OCI-LY3 (cell line): Measurements from ENCODE around the gene SLC39A5.

ENCODE experiments used
- H2AFZ ChIP-seq: fragments of 200-600, 300-600 bp; shearing (Covaris generic); 2 replicates; pipeline ENCODE4 v1.6.0; 2014; ENCODE audit warnings: antibody characterized with exemption, low read depth, low read length
- H3K27ac ChIP-seq: fragments of 200-600, 300-600 bp; sonication (generic); 2 replicates; pipeline ENCODE4 v1.5.1; 2014; ENCODE audit warnings: mild to moderate bottlenecking, low read length, moderate library complexity, mixed read lengths
- H3K27me3 ChIP-seq: fragments of 200-600, 300-600 bp; sonication (generic); 2 replicates; pipeline ENCODE4 v1.6.1; 2014; ENCODE audit warnings: low read depth, low read length, mixed read lengths
- H3K36me3 ChIP-seq: fragments of 200-600, 300-600 bp; sonication (generic); replicated peaks from 2 replicates; pipeline ENCODE3; 2014; ENCODE audit warnings: low read depth, low read length, mixed read lengths
- H3K4me1 ChIP-seq: fragments of 300-600, 200-600 bp; sonication (generic); 2 replicates; pipeline ENCODE4 v1.6.1; 2014; ENCODE audit warnings: low read length, mixed read lengths
- H3K4me2 ChIP-seq: fragments of 200-600, 300-600 bp; sonication (generic); 2 replicates; pipeline ENCODE4 v1.6.1; 2014; ENCODE audit warnings: low read length, mixed read lengths
- H3K4me3 ChIP-seq: fragments of 300-600, 200-600 bp; sonication (generic); 2 replicates; pipeline ENCODE4 v1.5.1; 2014; ENCODE audit warnings: antibody characterized with exemption, mild to moderate bottlenecking, low read length, moderate library complexity
- H3K79me2 ChIP-seq: fragments of 300-600, 200-600 bp; shearing (Covaris generic); 2 replicates; pipeline ENCODE4 v1.6.1; 2014; ENCODE audit warnings: mild to moderate bottlenecking, low read length, mixed read lengths
- H3K9ac ChIP-seq: fragments of 300-600, 200-600 bp; shearing (Covaris generic); 2 replicates; pipeline ENCODE4 v1.6.0; 2014; ENCODE audit warnings: mild to moderate bottlenecking, low read length, moderate library complexity
- H3K9me3 ChIP-seq: fragments of 200-600, 300-600 bp; shearing (Covaris generic); 2 replicates; pipeline ENCODE4 v1.6.1; 2014; ENCODE audit warnings: low read length, mixed read lengths; ENCODE audit not compliant: insufficient read depth
- H4K20me1 ChIP-seq: fragments of 200-600, 300-600 bp; sonication (generic); 2 replicates; pipeline ENCODE4 v1.6.1; 2016; ENCODE audit warnings: low read length, mixed read lengths; ENCODE audit not compliant: insufficient read depth
- EZH2phosphoT487 ChIP-seq: fragments of 200-600 bp; shearing (Covaris generic); IDR thresholded peaks from 2 replicates; pipeline ENCODE4 v1.6.1; 2018; ENCODE audit warnings: antibody characterized with exemption, mixed run types, low read depth
- TF ChIP-seq, protein P1 (sequence below): fragments of 200-600, 300-600 bp; sonication (generic); IDR thresholded peaks from 2 replicates; pipeline ENCODE4 v1.5.1; 2014; ENCODE audit warnings: antibody characterized with exemption, low read length, low read depth

SLC39A5 gene

DNA sequence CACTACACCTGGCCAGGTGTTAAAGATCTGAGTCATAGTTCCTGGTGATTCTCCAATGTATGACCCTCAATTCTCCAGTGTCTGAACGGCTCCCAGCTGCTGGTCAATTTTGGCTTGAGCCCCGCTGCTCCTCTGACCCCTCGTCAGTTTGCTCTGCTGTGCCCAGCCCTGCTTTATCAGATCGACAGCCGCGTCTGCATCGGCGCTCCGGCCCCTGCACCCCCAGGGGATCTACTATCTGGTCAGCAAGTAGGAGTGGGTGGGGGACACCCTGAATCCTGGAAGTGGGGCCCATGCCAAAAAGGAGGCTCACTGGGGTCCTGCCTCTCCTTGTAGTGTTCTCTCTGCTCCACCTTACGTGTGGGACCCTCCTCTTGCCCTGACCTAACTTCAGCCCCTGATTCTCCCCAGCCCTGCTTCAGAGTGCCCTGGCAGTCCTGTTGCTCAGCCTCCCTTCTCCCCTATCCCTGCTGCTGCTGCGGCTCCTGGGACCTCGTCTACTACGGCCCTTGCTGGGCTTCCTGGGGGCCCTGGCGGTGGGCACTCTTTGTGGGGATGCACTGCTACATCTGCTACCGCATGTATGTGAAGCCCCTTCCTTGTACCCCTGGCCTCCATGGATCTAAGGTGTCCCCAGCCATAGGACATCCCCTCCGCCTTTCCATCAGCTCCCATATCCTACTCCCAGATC, 5.0 kb downstream of the SLC39A5 start:
- Histone ChIP-seq H2AFZ (no peak overlapping the region), H3K4me2 (no peak overlapping the region), H3K4me3 (no peak overlapping the region), H3K27ac (no peak overlapping the region), H3K36me3 (no peaks in the 10 kb centered on the region), H3K9ac (no peak overlapping the region), H3K79me2 (no peaks in the 10 kb centered on the region), H3K9me3 (no peaks in the 10 kb centered on the region), H3K27me3 (no peaks in the 10 kb centered on the region), H4K20me1 (no peaks in the 10 kb centered on the region), H3K4me1 (no peaks in the 10 kb centered on the region)
- TF ChIP-seq, protein P1, sequence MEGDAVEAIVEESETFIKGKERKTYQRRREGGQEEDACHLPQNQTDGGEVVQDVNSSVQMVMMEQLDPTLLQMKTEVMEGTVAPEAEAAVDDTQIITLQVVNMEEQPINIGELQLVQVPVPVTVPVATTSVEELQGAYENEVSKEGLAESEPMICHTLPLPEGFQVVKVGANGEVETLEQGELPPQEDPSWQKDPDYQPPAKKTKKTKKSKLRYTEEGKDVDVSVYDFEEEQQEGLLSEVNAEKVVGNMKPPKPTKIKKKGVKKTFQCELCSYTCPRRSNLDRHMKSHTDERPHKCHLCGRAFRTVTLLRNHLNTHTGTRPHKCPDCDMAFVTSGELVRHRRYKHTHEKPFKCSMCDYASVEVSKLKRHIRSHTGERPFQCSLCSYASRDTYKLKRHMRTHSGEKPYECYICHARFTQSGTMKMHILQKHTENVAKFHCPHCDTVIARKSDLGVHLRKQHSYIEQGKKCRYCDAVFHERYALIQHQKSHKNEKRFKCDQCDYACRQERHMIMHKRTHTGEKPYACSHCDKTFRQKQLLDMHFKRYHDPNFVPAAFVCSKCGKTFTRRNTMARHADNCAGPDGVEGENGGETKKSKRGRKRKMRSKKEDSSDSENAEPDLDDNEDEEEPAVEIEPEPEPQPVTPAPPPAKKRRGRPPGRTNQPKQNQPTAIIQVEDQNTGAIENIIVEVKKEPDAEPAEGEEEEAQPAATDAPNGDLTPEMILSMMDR, result no peak
- TF ChIP-seq EZH2phosphoT487, result no peak

DNA sequence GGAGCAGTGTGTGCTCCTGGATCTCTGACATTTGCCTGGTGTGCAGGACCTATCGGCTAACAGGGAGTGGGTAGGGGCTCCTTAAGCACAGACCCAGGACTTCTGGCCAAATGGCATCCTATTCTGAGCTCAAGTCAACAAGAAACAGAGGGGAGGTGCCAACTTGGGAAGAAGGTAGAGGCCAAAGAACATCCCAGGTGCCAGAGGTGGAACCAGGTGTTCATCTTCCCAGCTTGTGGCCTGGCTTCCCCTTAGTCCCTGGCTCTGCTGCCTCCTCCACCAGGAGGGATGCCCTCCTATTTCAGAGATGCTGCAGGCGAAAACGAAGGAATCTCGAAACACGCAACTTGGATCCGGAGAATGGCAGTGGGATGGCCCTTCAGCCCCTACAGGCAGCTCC, 6.2 kb downstream of the SLC39A5 start:
- no peak overlapping the region for H2AFZ ChIP-seq
- no peaks in the 10 kb centered on the region for H3K9me3 ChIP-seq
- H3K4me2 ChIP-seq, result no peak overlapping the region
- peaks cover 6% of the 10 kb centered on the region for H3K36me3 ChIP-seq
- no peaks in the 10 kb centered on the region for H3K4me1 ChIP-seq
- H3K27me3 ChIP-seq, result no peaks in the 10 kb centered on the region
- no peak overlapping the region for H3K9ac ChIP-seq
- H3K79me2 ChIP-seq, result no peaks in the 10 kb centered on the region
- no peaks in the 10 kb centered on the region for H4K20me1 ChIP-seq
- TF ChIP-seq EZH2phosphoT487, result no peak
- TF ChIP-seq, protein P1, result no peak
- H3K4me3 ChIP-seq, result no peak overlapping the region
- no peak overlapping the region for H3K27ac ChIP-seq

DNA sequence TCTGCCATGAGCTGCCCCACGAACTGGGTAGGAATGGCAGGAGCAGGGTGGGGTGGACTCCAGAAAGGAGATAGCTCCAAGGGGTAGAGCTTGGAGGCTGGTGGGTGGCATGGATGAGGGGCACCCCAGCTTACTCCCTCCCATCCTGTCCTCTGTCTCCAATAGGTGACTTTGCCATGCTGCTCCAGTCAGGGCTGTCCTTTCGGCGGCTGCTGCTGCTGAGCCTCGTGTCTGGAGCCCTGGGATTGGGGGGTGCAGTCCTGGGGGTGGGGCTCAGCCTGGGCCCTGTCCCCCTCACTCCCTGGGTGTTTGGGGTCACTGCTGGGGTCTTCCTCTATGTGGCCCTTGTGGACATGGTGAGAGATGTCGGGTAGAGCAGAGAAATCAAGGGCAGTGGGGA, 7.1 kb downstream of the SLC39A5 start:
- no peak overlapping the region for H3K9ac ChIP-seq
- no peaks in the 10 kb centered on the region for H3K4me1 ChIP-seq
- H3K27ac ChIP-seq, result no peak overlapping the region
- peaks cover 11% of the 10 kb centered on the region for H3K36me3 ChIP-seq
- H3K4me2 ChIP-seq, result no peak overlapping the region
- H2AFZ ChIP-seq, result no peak overlapping the region
- H3K4me3 ChIP-seq, result no peak overlapping the region
- no peaks in the 10 kb centered on the region for H3K9me3 ChIP-seq
- TF ChIP-seq, protein P1, result no peak
- TF ChIP-seq EZH2phosphoT487, result no peak
- H3K79me2 ChIP-seq, result no peaks in the 10 kb centered on the region
- H4K20me1 ChIP-seq, result no peaks in the 10 kb centered on the region
- no peaks in the 10 kb centered on the region for H3K27me3 ChIP-seq

DNA sequence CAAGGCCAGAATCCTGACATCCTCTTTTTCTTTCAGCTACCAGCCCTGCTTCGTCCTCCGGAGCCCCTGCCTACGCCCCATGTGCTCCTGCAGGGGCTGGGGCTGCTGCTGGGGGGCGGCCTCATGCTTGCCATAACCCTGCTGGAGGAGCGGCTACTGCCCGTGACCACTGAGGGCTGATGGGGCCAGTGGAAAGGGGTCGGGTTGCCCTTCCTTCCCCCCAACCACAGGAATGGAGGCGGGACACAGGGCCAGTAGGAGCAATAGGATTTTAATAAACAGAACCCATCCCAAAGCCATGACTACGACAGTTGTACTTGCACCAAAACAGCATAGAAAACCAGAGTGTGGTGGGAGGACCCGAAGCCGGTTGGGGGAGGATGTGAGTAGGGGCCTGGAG, 7.7 kb downstream of the SLC39A5 start:
- TF ChIP-seq, protein P1, result no peak
- TF ChIP-seq EZH2phosphoT487, result no peak
- Histone ChIP-seq H4K20me1 (no peaks in the 10 kb centered on the region), H3K9ac (no peak overlapping the region), H2AFZ (no peak overlapping the region), H3K79me2 (no peaks in the 10 kb centered on the region), H3K4me2 (no peak overlapping the region), H3K36me3 (peaks cover 16% of the 10 kb centered on the region), H3K9me3 (no peaks in the 10 kb centered on the region), H3K27ac (no peak overlapping the region), H3K4me1 (no peaks in the 10 kb centered on the region), H3K4me3 (no peak overlapping the region), H3K27me3 (no peaks in the 10 kb centered on the region)
